OCI-LY7 (cell line): ENCODE data around the gene EPB41L2. TPM values are rescaled to one million over a fixed set of nuclear protein-coding genes. Genes with fewer than 3 reads are reported as not detected.
A peak's percentile ranks its signal among the peaks of the same experiment; 100 is the strongest.

Experiments
- BruUV-seq: library from RNA; stranded (reverse); fragments of 400-500 nt; replicated peaks from 2 replicates; lab custom pipeline; 2021; lab: Mats Ljungman, UMichigan
- CTCF ChIA-PET: fragments of 300-600 bp; sonication (Branson Sonifier 250); formaldehyde crosslinking; loops from one replicate; lab custom pipeline; 2022; ENCODE audit warnings: antibody characterized with exemption; ENCODE audit not compliant: unreplicated experiment; lab: Charles Lee
- POLR2A ChIA-PET: fragments of 300-600 bp; sonication (Branson Sonifier 250); formaldehyde crosslinking; loops from one replicate; lab custom pipeline; 2022; ENCODE audit warnings: antibody characterized with exemption; lab: Charles Lee
- DNase-seq: peaks from one replicate; pipeline ENCODE4 v3.0.0-alpha.2; 2015; ENCODE audit warnings: low spot score
- H2AFZ ChIP-seq: fragments of 200-600 bp; sonication (generic), shearing (Covaris generic); 2 replicates; pipeline ENCODE4 v1.6.1; 2014; ENCODE audit warnings: mild to moderate bottlenecking, antibody characterized with exemption, low read length, moderate library complexity
- H3K27ac ChIP-seq: fragments of 200-600 bp; sonication (generic); 2 replicates; pipeline ENCODE4 v1.5.1; 2014; ENCODE audit warnings: mixed run types, low read depth, mild to moderate bottlenecking, moderate library complexity, low read length, inconsistent platforms; ENCODE audit not compliant: poor library complexity, severe bottlenecking
- H3K36me3 ChIP-seq: fragments of 200-600 bp; sonication (generic); 2 replicates; pipeline ENCODE4 v1.6.1; 2014; ENCODE audit warnings: mild to moderate bottlenecking, antibody characterized with exemption, low read length, moderate library complexity, mixed read lengths; ENCODE audit not compliant: insufficient read depth
- H3K4me1 ChIP-seq: fragments of 200-600 bp; sonication (generic); 2 replicates; pipeline ENCODE4 v1.5.1; 2014; ENCODE audit warnings: mild to moderate bottlenecking, low read length; ENCODE audit not compliant: insufficient read depth, poor library complexity, severe bottlenecking
- H3K4me2 ChIP-seq: fragments of 200-600 bp; sonication (generic); 2 replicates; pipeline ENCODE4 v1.6.1; 2014; ENCODE audit warnings: mild to moderate bottlenecking, low read length
- H3K4me3 ChIP-seq: fragments of 200-600 bp; sonication (generic); 2 replicates; pipeline ENCODE4 v1.5.1; 2014; ENCODE audit warnings: mild to moderate bottlenecking, low read depth, low read length; ENCODE audit not compliant: poor library complexity, severe bottlenecking
- H3K79me2 ChIP-seq: fragments of 200-600 bp; sonication (generic); 2 replicates; pipeline ENCODE4 v1.6.1; 2016; ENCODE audit warnings: low read depth, mild to moderate bottlenecking, low read length, moderate library complexity, mixed read lengths; ENCODE audit not compliant: insufficient read depth
- H3K9me2 ChIP-seq: fragments of 200-600 bp; sonication (generic); 2 replicates; pipeline ENCODE4 v1.6.1; 2016; ENCODE audit warnings: mild to moderate bottlenecking, low read length, mixed read lengths; ENCODE audit not compliant: insufficient read depth
- H3K9me3 ChIP-seq: fragments of 200-600 bp; sonication (generic); 2 replicates; pipeline ENCODE4 v1.6.1; 2014; ENCODE audit warnings: mild to moderate bottlenecking, mixed run types, low read length, mixed read lengths
- H4K20me1 ChIP-seq: fragments of 200-600 bp; sonication (generic); 2 replicates; pipeline ENCODE4 v1.6.1; 2014; ENCODE audit warnings: mild to moderate bottlenecking, antibody characterized with exemption, low read length, moderate library complexity, mixed read lengths; ENCODE audit not compliant: insufficient read depth
- EZH2phosphoT487 ChIP-seq: fragments of 200-600 bp; sonication (generic); IDR thresholded peaks from 2 replicates; pipeline ENCODE4 v1.6.1; 2018; ENCODE audit warnings: low read depth, borderline replicate concordance, mild to moderate bottlenecking, mixed run types, antibody characterized with exemption, low read length, moderate library complexity, mixed read lengths
- intact Hi-C: fragments of 100-400 bp; cut with micrococcal nuclease; formaldehyde crosslinking; loops from one replicate; pipeline ENCODE4 v1.10.0; 2022; ENCODE audit not compliant: unreplicated experiment
- total RNA-seq, 2 experiments: library from RNA; depleted of rRNA in 1 of 2; stranded (reverse); fragments of >200 nt in 1 of 2; shearing (Covaris generic) in 1 of 2; gene quantifications; 2 replicates each; pipeline ENCODE4 v1.2.3, GENCODE V29; 2014 to 2022
- TF ChIP-seq, protein P1 (sequence below): fragments of 200-600 bp; sonication (generic); conservative IDR thresholded peaks from 2 replicates; pipeline ENCODE4 v1.5.1; 2014; ENCODE audit warnings: mild to moderate bottlenecking, antibody characterized with exemption, low read length, moderate library complexity, mixed read lengths

EPB41L2 gene
- total RNA-seq, 2 experiments from 2014 or later: 36.7 to 138 TPM

DNA sequence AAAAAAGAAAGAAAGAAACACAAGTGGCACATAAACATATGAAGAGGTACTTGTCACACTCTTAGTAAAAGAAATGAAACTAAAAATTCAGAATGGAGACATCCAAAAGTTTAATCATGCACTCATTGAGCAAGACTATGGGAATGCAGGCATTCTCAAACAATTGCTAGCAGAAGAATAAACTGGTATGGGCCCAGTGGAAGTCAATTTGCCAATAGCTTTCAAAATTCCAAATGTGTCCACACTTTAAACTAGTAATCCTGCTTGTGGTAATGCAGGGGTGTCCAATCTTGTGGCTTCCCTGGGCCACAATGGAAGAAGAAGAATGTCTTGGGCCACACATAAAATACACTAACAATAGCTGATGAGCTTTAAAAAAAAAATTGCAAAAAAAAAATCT, 97.4 kb downstream of the EPB41L2 start:
- Histone ChIP-seq H3K4me3 (no peak overlapping the region), H2AFZ (no peak overlapping the region), H3K9me3 (no peaks in the 10 kb centered on the region), H3K36me3 (no peaks in the 10 kb centered on the region), H3K79me2 (peaks cover 25% of the 10 kb centered on the region; the same call in 1 of the 2 replicates), H4K20me1 (peaks cover 9% of the 10 kb centered on the region), H3K4me1 (peaks cover 20% of the 10 kb centered on the region), H3K4me2 (no peak overlapping the region), H3K27ac (no peak overlapping the region), H3K9me2 (no peaks in the 10 kb centered on the region)
- no TSS peak for BruUV-seq
- CTCF ChIA-PET: no interaction called here
- no peak for TF ChIP-seq EZH2phosphoT487
- TF ChIP-seq, protein P1, sequence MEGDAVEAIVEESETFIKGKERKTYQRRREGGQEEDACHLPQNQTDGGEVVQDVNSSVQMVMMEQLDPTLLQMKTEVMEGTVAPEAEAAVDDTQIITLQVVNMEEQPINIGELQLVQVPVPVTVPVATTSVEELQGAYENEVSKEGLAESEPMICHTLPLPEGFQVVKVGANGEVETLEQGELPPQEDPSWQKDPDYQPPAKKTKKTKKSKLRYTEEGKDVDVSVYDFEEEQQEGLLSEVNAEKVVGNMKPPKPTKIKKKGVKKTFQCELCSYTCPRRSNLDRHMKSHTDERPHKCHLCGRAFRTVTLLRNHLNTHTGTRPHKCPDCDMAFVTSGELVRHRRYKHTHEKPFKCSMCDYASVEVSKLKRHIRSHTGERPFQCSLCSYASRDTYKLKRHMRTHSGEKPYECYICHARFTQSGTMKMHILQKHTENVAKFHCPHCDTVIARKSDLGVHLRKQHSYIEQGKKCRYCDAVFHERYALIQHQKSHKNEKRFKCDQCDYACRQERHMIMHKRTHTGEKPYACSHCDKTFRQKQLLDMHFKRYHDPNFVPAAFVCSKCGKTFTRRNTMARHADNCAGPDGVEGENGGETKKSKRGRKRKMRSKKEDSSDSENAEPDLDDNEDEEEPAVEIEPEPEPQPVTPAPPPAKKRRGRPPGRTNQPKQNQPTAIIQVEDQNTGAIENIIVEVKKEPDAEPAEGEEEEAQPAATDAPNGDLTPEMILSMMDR: no peak
- POLR2A ChIA-PET: interaction anchor here (0.5 to 0.7 kb wide), 3 partner anchors 24 to 1359 kb away, joined by 3 to 5 read pairs (median 3); no protein-coding TSS in a partner anchor
- DNase-seq: no peak
- intact Hi-C loops: no loop called here

DNA sequence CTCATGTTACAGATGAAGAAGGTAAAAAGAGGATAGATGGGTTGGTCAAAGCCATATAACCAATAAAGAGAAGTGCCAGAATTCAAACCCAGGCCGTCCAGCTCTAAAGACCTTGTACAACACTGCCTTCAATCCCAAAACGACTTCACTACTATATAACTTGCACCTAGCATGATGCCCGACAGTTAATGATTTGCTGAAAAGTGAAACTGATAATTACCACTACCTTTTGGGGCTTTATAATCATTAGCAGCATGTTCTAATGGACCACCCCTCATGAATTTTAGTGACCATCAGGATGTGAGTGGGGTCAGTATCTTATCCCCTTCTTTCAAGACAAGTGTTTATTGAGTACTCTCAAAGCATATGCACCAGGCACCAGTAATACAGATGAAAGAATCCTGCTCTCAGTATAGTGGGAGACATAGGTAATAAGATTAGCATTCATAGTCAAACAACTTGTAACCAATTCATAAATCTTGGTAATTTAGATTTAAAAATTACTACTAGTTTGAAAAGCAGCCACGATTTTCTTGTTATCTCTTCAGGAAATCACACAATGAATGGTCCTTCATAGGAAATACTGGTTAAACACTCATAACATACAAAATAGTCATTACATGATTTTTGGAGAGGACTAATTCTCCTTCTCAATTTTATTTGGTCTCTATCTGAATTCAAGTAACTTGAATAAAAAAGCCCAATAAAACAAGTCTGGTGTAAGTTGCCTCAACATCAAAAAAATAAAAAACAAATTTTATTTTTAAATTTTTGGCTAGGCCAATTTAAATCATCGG, 98.0 kb downstream of the EPB41L2 start:
- no TSS peak for BruUV-seq
- peaks cover 9% of the 10 kb centered on the region for H4K20me1 ChIP-seq
- H3K36me3 ChIP-seq: no peaks in the 10 kb centered on the region
- no peak overlapping the region for H3K27ac ChIP-seq
- H3K9me2 ChIP-seq: no peaks in the 10 kb centered on the region
- TF ChIP-seq, protein P1: no peak
- no peak for TF ChIP-seq EZH2phosphoT487
- H2AFZ ChIP-seq: no peak overlapping the region
- no peak for DNase-seq
- ChIA-PET CTCF (no interaction called here), POLR2A (interaction anchor here (0.7 kb wide), 3 partner anchors 73 to 674 kb away, joined by 4 to 6 read pairs (median 5); no protein-coding TSS in a partner anchor)
- intact Hi-C loops: no loop called here
- peak overlapping the region; percentile 14 for H3K4me2 ChIP-seq
- peaks cover 25% of the 10 kb centered on the region; the same call in 1 of the 2 replicates for H3K79me2 ChIP-seq
- H3K4me1 ChIP-seq: peaks cover 20% of the 10 kb centered on the region
- H3K9me3 ChIP-seq: no peaks in the 10 kb centered on the region
- no peak overlapping the region for H3K4me3 ChIP-seq

DNA sequence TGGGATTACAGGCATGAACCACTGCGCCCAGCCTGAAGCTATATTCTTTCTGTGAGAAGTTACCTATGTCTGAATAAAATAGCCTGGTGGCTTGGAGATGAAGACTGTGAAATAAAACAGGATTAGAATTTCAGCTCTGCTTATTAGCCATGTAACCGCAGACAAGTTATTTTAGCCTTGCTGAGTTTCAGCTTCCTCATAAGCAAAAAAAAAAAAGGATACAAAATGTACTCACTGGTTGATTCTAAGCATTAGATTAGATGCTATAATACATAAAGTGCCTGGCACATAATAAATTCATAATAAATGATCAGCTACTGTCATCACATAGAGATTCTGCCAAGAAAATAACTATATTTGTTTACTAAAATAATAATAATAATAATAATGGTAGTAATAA, 98.8 kb downstream of the EPB41L2 start:
- no TSS peak for BruUV-seq
- ChIA-PET POLR2A (interaction anchor here (0.7 to 1.0 kb wide), 5 partner anchors 11 to 90 kb away, joined by 3 to 6 read pairs (median 4); no protein-coding TSS in a partner anchor), CTCF (no interaction called here)
- intact Hi-C loops: no loop called here
- no peak for TF ChIP-seq EZH2phosphoT487
- H3K79me2 ChIP-seq: peaks cover 25% of the 10 kb centered on the region; the same call in 1 of the 2 replicates
- peaks cover 20% of the 10 kb centered on the region for H3K4me1 ChIP-seq
- no peak overlapping the region for H3K4me3 ChIP-seq
- peak; percentile 7 for DNase-seq
- H3K27ac ChIP-seq: no peak overlapping the region
- H4K20me1 ChIP-seq: peaks cover 9% of the 10 kb centered on the region
- H3K36me3 ChIP-seq: no peaks in the 10 kb centered on the region
- no peaks in the 10 kb centered on the region for H3K9me3 ChIP-seq
- H3K4me2 ChIP-seq: no peak overlapping the region
- no peaks in the 10 kb centered on the region for H3K9me2 ChIP-seq
- H2AFZ ChIP-seq: no peak overlapping the region
